Uterus (tissue), 4 donors: Measurements from ENCODE around the gene UHRF2. TPM values are rescaled to one million over a fixed set of nuclear protein-coding genes. Genes with fewer than 3 reads are reported as not detected.

ENCODE experiments used
- DNase-seq, 2 donors: peaks; one replicate each; pipeline ENCODE4 v3.0.0-alpha.2; 2019 to 2020
- H3K27ac ChIP-seq, 2 donors: fragments of 200-600 bp; sonication (generic); 1 replicate in 1 of 2; 2 replicates in 1 of 2; pipeline ENCODE4 v1.5.1; 2016 to 2018
- H3K27me3 ChIP-seq, 2 donors: fragments of 200-600 bp; sonication (generic); one replicate each; pipeline ENCODE4 v1.5.1; 2018 to 2019; ENCODE audit warnings: control low read depth in 1 of 2
- H3K36me3 ChIP-seq, 2 donors: fragments of 200-600 bp; sonication (generic); one replicate each; pipeline ENCODE4 v1.5.1; 2019; ENCODE audit warnings: control low read depth in 1 of 2
- H3K4me1 ChIP-seq, 2 donors: fragments of 200-600 bp; sonication (generic); one replicate each; pipeline ENCODE4 v1.5.1; 2018 to 2019; ENCODE audit warnings: control low read depth in 1 of 2
- H3K4me3 ChIP-seq, 2 donors: fragments of 200-600 bp; sonication (generic); 1 replicate in 1 of 2; 2 replicates in 1 of 2; pipeline ENCODE4 v1.5.1; 2018 to 2019; ENCODE audit warnings: mild to moderate bottlenecking in 1 of 2
- H3K9me3 ChIP-seq, 2 donors: fragments of 200-600 bp; sonication (generic); one replicate each; pipeline ENCODE4 v1.5.1; 2019; ENCODE audit warnings: control low read depth in 1 of 2
- POLR2A ChIP-seq, 2 donors: fragments of 450-650 bp; IDR thresholded peaks; one replicate each; pipeline ENCODE4 v1.6.1; 2016; ENCODE audit warnings: antibody characterized with exemption in 2 of 2, mild to moderate bottlenecking in 1 of 2, moderate library complexity in 1 of 2
- intact Hi-C: fragments of 100-400 bp; cut with DNase I; formaldehyde crosslinking; loops from one replicate; pipeline ENCODE4 v1.15.1; 2023; ENCODE audit warnings: low total_unique reads
- total RNA-seq, 4 donors: library from RNA; depleted of rRNA in 3 of 4; stranded (reverse); fragments of >200 nt in 3 of 4; gene quantifications; one replicate each; pipeline versions ENCODE4 v1.1.0 to v1.2.4, GENCODE V29; 2014 to 2023
- TF ChIP-seq, protein P1 (sequence below), 4 experiments: fragments of 200-600 bp in 2 of 4; fragments of 450-650 bp in 2 of 4; sonication (generic) in 2 of 4; IDR thresholded peaks; one replicate each; pipeline ENCODE4 v1.5.1; 2016 to 2019; ENCODE audit warnings: antibody characterized with exemption in 4 of 4, mild to moderate bottlenecking in 2 of 4, moderate library complexity in 1 of 4
- donor health status: DM: yes; HTN: yes; CAD: no.

UHRF2 gene
- total RNA-seq, 4 donors from 2014 or later = 40.7 to 107 (median 63.1) TPM

- no peak for DNase-seq
- H3K36me3 ChIP-seq = no peaks in the 10 kb centered on the region
- intact Hi-C loops = no loop called here
- H3K4me1 ChIP-seq = no peaks in the 10 kb centered on the region
- no peaks in the 10 kb centered on the region for H3K9me3 ChIP-seq
- no peak overlapping the region for H3K27ac ChIP-seq
- no peak for TF ChIP-seq POLR2A (IDR thresholded peaks at IDR 0.05)
- no peak overlapping the region for H3K4me3 ChIP-seq
- no peaks in the 10 kb centered on the region for H3K27me3 ChIP-seq
These were observed 132.2 kb downstream of the UHRF2 start for GRCh38 chr9:6545017-6545691.

GRCh38 chr9:6549106-6549800 is 136.3 kb downstream of the UHRF2 start:
- no peaks in the 10 kb centered on the region for H3K4me1 ChIP-seq
- intact Hi-C loops = no loop called here
- no peak for TF ChIP-seq POLR2A (IDR thresholded peaks at IDR 0.05)
- TF ChIP-seq, protein P1, sequence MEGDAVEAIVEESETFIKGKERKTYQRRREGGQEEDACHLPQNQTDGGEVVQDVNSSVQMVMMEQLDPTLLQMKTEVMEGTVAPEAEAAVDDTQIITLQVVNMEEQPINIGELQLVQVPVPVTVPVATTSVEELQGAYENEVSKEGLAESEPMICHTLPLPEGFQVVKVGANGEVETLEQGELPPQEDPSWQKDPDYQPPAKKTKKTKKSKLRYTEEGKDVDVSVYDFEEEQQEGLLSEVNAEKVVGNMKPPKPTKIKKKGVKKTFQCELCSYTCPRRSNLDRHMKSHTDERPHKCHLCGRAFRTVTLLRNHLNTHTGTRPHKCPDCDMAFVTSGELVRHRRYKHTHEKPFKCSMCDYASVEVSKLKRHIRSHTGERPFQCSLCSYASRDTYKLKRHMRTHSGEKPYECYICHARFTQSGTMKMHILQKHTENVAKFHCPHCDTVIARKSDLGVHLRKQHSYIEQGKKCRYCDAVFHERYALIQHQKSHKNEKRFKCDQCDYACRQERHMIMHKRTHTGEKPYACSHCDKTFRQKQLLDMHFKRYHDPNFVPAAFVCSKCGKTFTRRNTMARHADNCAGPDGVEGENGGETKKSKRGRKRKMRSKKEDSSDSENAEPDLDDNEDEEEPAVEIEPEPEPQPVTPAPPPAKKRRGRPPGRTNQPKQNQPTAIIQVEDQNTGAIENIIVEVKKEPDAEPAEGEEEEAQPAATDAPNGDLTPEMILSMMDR (IDR thresholded peaks at IDR 0.05) = no peak
- no peak overlapping the region for H3K4me3 ChIP-seq
- H3K9me3 ChIP-seq = no peaks in the 10 kb centered on the region
- no peak for DNase-seq
- no peaks in the 10 kb centered on the region for H3K36me3 ChIP-seq
- no peak overlapping the region for H3K27ac ChIP-seq
- no peaks in the 10 kb centered on the region for H3K27me3 ChIP-seq

DNA sequence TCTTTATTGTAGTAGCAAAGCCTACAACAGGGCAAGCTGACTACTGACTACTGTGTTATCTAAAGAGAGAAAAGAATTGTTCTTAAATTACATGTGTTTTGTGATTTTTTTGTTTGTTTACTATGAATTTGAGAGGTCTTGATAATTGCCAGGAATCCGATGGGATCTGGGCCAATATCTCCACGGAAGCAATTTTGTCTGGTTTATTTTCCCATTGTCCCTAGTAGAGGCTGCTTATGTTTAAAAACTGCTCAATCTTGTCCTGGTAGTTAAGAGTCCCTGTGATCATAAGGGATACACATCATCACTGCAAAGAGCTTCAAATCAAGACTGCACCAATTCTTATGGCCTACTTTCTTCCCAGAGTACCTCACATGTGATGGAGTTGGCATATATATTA is 138.1 kb downstream of the UHRF2 start:
- H3K36me3 ChIP-seq = no peaks in the 10 kb centered on the region
- intact Hi-C loops = no loop called here
- DNase-seq = no peak
- H3K9me3 ChIP-seq = no peaks in the 10 kb centered on the region
- H3K4me1 ChIP-seq = no peaks in the 10 kb centered on the region
- H3K4me3 ChIP-seq = no peak overlapping the region
- TF ChIP-seq POLR2A (IDR thresholded peaks at IDR 0.05) = no peak
- TF ChIP-seq, protein P1 (IDR thresholded peaks at IDR 0.05) = no peak
- no peak overlapping the region for H3K27ac ChIP-seq
- H3K27me3 ChIP-seq = no peaks in the 10 kb centered on the region

- Histone ChIP-seq H3K27ac (no peak overlapping the region), H3K9me3 (no peaks in the 10 kb centered on the region), H3K27me3 (no peaks in the 10 kb centered on the region), H3K4me1 (no peaks in the 10 kb centered on the region), H3K4me3 (no peak overlapping the region), H3K36me3 (no peaks in the 10 kb centered on the region)
- TF ChIP-seq, protein P1 (IDR thresholded peaks at IDR 0.05) = no peak
- no peak for TF ChIP-seq POLR2A (IDR thresholded peaks at IDR 0.05)
- intact Hi-C loops = no loop called here
- no peak for DNase-seq
These were observed 139.0 kb downstream of the UHRF2 start for GRCh38 chr9:6552033-6552432.

DNA sequence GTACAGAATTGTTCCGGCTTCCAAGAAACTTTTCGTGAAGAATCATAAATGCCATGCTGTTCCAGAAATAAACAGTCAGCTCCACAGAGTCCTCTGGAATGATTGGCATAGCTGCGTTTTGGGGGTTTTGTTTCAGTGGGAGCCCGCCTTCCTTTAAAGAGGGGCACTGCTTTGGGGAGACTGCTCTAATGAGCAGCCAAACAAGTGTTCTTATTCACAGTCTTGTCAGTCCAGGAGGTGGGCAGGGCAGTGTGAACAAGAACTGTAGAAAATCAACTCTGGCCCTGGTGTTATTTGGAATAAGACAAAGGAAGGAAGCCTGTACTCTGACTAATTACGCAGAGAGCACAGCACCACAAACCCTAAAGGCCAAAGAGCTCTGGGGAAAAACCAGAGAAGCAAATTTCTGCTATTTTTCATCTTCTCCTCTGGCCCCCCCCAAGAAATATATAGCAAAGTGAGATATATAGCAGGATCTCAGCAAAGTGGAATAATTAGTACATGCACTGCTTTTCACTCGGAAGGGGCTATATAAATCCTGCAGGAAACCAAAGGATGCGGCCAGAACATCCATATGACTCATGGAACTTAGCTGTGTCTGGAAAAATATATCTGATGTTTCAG is 139.6 kb downstream of the UHRF2 start:
- H3K27me3 ChIP-seq = no peaks in the 10 kb centered on the region
- TF ChIP-seq, protein P1 (IDR thresholded peaks at IDR 0.05) = no peak
- TF ChIP-seq POLR2A (IDR thresholded peaks at IDR 0.05) = no peak
- DNase-seq = no peak
- H3K36me3 ChIP-seq = no peaks in the 10 kb centered on the region
- no peak overlapping the region for H3K27ac ChIP-seq
- no peak overlapping the region for H3K4me3 ChIP-seq
- intact Hi-C loops = no loop called here
- no peaks in the 10 kb centered on the region for H3K9me3 ChIP-seq
- no peaks in the 10 kb centered on the region for H3K4me1 ChIP-seq
